ENCODE results near the gene FAM187B.

DNA sequence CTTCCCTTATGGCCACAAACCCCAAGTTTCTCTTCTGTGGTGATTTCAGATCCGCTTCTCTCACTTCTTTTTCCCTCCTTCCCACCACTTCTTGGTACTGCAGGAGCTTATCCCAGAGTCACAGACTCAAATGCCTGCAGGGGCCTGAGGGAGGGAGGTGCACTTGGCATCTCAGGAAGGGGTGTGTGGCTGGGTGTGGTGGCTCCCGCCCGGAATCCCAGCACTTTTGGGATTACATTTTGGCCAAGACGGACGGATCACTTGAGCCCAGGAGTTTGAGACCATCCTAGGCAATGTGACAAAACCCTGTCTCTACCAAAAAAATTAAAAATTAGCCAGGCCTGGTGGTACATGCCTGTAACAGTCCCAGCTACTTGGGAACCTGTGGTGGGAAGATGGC is 45.8 kb upstream of the FAM187B start:
- TF ChIP-seq POLR2A (IDR thresholded peaks at IDR 0.05) (no peak), CTCF (IDR thresholded peaks at IDR 0.05 in 4 of 5, conservative IDR thresholded peaks at IDR 0.05 in 1 of 5) (no peak)
